Astrocyte (in vitro differentiated cells and primary cell): ENCODE results near the gene PTGFRN.

ENCODE experiments used
- CTCF ChIP-seq: IDR thresholded peaks from 2 replicates; pipeline ENCODE4 v1.5.1; 2011; ENCODE audit warnings: low read depth, mild to moderate bottlenecking, inconsistent platforms, low read length, moderate library complexity; ENCODE audit not compliant: insufficient read depth
- EZH2 ChIP-seq: IDR thresholded peaks from 2 replicates; pipeline ENCODE4 v1.6.1; 2012; ENCODE audit warnings: mild to moderate bottlenecking, low read length, inconsistent platforms; ENCODE audit not compliant: insufficient read depth

GRCh38 chr1:117033772-117034171 is 124.1 kb downstream of the PTGFRN start:
- TF ChIP-seq CTCF (no peak), EZH2 (no peak)
